Stomach (tissue), 4 donors: Measurements from ENCODE around the gene SLIT1.

ENCODE experiments used
- CTCF ChIP-seq, 7 experiments: fragments of 450-650 bp in 4 of 7; fragments of 200-600 bp in 3 of 7; sonication (generic) in 3 of 7; IDR thresholded peaks; one replicate each; pipeline ENCODE4 v1.5.1; 2016 to 2019; ENCODE audit warnings: antibody characterized with exemption in 7 of 7, control low read depth in 2 of 7, mild to moderate bottlenecking in 1 of 7
- POLR2A ChIP-seq, 4 donors: fragments of 450-650 bp; IDR thresholded peaks; one replicate each; pipeline ENCODE4 v1.6.1; 2016; ENCODE audit warnings: antibody characterized with exemption in 4 of 4, control low read depth in 2 of 4, mild to moderate bottlenecking in 1 of 4, moderate library complexity in 1 of 4

GRCh38 chr10:97057491-97058235 lies 128.1 kb downstream of the SLIT1 start:
- TF ChIP-seq CTCF (IDR thresholded peaks at IDR 0.05) (no peak), POLR2A (IDR thresholded peaks at IDR 0.05) (no peak)
